ENCODE measurements around the gene HARS2.

DNA sequence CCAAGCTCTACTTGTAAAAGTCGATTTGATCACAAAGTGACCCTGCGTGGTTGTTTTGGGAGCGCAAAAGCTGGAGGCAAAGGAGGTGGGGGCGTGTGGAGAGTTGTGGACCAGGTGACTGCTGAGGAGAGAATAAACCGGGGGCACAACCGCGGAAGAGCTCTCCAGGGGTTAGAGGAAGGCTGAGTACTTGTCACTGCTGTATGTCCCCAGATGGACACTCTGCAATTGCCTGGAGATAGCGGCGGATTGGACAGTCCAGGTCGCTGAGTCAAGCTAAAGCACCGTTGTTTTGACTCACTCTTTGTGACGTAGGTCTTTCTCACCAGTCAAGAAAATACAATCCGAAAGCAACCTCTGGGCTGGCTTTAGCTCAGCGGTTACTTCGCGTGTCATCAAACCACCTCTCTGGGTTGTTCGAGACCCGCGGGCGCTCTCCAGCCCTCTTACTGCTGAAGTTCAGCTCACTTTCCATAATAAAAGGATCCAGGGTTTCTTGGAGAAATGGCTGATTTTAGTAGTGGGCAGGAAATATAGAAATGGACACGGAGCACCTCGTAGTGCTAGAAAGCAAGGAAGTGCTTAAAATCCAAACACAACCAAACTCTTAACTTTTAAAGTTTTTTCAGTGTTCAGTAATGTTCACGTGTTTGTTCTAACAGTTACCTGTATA, 34.7 kb downstream of the HARS2 start:
- TF ChIP-seq CTCF (IDR thresholded peaks at IDR 0.05), result no peak
- no peak for TF ChIP-seq POLR2A (IDR thresholded peaks at IDR 0.05)
